Measurements from ENCODE around the gene SLC2A2. TPM values are rescaled to one million over a fixed set of nuclear protein-coding genes. Genes with fewer than 3 reads are reported as not detected.

Gene SLC2A2
- polyA plus RNA-seq, 10 donors, result 0.10 to 0.52 TPM; not detected in 8

DNA sequence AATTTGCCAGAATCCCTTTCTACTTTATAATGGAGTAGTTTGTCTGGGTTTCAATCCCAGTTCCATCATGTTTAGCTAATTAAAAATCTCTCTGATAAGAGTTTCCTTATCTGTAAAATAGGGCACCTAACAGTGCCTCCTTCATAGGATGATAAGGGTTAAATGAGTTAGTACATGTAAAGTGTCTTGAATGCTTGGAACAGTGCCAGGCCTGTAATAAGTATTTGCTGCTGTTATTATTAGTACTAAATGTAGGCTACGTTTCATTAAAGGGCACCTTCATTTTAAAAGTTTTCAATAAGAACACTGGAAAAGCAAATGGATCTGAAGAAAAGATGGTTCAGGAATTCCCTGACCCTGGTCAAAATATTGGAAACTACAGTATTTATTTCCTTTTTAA is 11.8 kb upstream of the SLC2A2 start:
- no peak for DNase-seq

DNA sequence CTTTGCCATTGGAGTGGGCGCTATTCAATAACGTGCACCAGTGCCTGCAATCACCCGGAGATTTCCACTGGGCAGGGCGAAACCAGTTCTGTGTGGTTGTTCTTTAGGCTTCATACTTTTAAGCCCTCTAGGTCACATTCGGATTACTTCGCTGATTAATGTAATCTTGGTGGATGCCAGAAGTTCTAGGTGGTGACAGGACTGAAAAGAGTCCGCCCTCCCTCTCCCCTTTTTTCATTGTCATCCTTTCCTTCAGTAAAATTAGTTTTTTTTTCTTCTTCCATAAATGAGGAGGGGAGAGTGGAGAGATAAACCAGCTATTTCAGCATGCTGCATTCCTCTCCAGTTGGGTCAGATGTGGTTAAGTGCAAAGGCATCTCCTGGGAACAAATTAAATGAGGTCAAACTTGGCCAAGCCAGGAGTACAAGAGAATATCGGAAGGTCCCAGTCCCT is 2.3 kb upstream of the SLC2A2 start:
- peak; percentile 29 to 83 (median 70) for DNase-seq

GRCh38 chr3:171028025-171028778 is 1.7 kb upstream of the SLC2A2 start:
- DNase-seq, result peak in 2 of 3 donors; percentile 24 to 90

- no peak for DNase-seq
These were observed 3.0 kb downstream of the SLC2A2 start for GRCh38 chr3:171023566-171023965.

GRCh38 chr3:171021377-171021776 is 5.1 kb downstream of the SLC2A2 start:
- no peak for DNase-seq

- no peak for DNase-seq
These were observed 8.2 kb downstream of the SLC2A2 start for GRCh38 chr3:171018156-171018935.

DNA sequence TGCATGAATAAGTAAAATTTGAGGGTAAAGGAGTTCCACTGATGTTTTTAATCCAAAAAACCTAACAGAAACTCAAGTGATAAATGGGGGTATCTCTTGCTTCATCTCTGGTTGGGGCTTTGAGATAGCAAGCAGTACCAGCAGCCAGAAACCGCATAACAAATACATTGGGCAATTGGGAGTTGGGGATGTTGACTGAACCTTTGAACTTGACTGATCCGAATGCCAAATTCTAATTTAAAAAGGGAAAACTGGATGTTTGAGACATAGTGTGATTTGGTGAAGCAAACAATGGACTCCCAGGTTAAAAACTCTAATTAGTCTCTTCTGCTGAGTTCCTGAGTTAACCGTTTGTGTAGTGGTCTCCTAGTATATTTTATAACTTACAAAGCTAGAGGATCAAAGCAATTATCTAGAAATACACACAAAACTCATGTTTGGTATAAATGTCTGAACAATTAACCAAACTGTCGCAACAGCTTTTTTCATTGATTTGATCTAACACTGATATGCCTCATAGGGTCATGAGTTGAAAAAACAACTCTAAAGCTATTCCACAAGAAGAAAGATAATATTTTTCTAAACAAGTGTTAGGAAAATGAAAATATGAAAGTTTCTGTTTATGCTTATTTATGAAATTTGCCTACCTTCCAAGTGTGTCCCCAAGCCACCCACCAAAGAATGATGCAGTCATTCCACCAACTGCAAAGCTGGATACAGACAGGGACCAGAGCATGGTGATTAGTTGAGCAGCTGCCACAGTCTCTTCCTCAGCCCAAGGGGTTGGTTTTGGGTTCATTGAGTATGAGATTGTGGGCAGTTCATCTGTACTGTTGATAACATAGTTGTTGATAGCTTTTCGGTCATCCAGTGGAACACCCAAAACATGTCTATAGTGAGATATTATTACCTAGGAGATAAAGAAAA is 12.4 kb downstream of the SLC2A2 start:
- no peak for DNase-seq

- no peak for DNase-seq
These were observed 14.6 kb downstream of the SLC2A2 start for GRCh38 chr3:171011873-171012336.

- no peak for DNase-seq
These were observed 15.2 kb downstream of the SLC2A2 start for GRCh38 chr3:171011109-171011872.

DNA sequence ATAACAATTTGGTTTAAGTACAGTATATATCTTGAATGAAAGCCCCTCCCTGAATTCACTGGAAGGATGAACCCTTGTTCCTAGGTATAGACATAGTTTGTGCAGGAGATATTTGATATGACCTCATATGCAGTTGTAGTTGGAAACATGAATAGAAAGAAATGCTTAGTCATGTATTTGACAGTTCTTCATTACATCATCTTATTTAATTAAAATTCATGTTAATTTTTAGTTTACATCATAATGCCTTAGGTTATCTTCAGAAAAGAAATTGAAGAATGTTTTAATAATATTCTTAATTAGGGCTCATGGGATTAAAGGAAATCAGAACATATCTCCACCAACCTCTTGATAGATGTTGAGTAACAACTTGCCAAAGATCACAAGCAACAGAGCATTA is 19.2 kb downstream of the SLC2A2 start:
- DNase-seq, result no peak

GRCh38 chr3:171005648-171006047 is 20.9 kb downstream of the SLC2A2 start:
- DNase-seq, result no peak

- DNase-seq, result no peak
These were observed 24.4 kb downstream of the SLC2A2 start for GRCh38 chr3:171001957-171002694.

- no peak for DNase-seq
These were observed 25.1 kb downstream of the SLC2A2 start for GRCh38 chr3:171001250-171001893.

DNA sequence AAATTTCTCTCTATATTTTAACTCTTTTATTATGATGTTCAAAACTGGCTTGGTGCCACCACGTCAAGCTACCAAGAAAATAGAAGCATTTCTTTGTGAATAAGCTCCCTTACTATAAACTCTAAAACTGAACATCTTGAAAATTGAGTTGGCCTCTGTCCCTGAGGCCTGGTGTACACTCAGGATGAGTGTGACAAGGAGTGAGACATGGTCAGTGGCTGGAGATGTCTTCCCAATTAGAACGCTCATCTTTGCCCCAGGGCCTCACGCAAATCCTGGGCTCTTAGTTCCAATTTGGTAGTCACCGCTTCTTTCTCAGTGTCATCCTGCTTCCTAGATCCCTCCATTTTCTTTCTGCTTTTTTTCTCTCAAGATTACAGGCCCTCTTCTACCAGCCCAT is 26.2 kb downstream of the SLC2A2 start:
- DNase-seq, result peak in 1 of 3 donors; percentile 2

DNA sequence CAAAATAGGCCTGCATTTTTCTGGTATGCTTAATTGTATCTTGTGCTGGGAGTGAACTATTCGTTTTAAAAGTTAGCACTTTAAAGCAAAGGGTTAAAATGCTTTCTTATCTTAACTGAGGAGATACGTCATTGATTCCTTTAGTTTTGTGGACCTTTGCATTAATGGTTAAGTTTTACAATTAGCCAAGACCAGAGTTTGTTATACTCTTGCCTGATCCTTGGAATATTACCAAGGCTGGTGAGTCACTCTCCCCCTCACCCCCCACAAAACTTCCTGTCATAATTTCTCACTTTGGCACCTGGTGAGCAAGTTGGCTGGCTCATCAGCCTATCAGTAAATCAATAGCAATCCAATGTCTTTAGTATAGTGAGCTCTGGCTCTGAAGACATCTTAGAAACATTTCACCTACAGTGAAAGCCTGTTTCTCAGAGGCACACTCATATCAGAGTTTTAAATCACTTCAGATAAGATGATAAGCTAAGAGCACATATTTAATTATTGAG is 26.7 kb downstream of the SLC2A2 start:
- DNase-seq, result peak in 2 of 3 donors; percentile 4 to 79

GRCh38 chr3:170997961-170998913 is 28.3 kb downstream of the SLC2A2 start:
- DNase-seq, result peak in 2 of 3 donors; percentile 6 to 30

DNA sequence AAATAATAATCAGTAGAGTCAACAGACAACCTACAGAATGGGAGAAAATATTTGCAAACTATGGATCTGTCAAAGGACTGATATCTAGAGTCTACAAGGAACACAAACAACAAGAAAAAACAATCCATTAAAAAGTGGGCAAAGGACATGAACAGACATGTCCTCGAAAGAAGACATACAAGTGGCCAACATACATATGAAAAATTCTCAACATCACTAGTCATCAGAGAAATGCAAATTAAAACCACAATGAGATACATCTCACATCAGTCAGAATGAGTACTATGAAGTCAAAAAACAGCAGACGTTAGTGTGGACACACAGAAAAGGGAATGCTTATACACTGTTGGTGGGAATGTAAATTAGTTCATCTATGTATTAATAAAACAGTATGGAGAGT is 33.7 kb downstream of the SLC2A2 start:
- no peak for DNase-seq

DNA sequence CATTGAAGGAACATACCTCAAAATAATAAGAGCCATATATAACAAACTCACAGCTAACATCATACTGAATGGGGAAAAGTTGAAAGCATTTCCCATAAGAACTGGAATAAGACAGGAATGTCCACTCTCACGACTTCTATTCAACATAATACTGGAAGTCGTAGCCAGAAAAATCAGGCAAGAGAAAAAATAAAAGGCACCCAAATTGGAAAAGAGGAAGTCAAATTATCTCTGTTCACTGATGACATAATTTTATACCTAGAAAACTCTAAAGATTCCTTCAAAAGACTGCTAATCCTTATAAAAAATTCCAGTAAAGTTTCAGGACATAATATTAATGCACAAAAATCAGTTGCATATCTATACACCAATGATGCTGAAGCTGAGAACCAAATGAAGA is 34.9 kb downstream of the SLC2A2 start:
- DNase-seq, result no peak
